C4-2B (cell line): ENCODE results near the gene ALG12.

Experiments
- ZFX ChIP-seq: fragments of 450-650 bp; IDR thresholded peaks from 2 replicates; pipeline ENCODE4 v1.6.1; 2017
- TF ChIP-seq, protein P1 (sequence below): fragments of 450-650 bp; conservative IDR thresholded peaks from 2 replicates; pipeline ENCODE4 v1.5.1; 2017; ENCODE audit warnings: mild to moderate bottlenecking

DNA sequence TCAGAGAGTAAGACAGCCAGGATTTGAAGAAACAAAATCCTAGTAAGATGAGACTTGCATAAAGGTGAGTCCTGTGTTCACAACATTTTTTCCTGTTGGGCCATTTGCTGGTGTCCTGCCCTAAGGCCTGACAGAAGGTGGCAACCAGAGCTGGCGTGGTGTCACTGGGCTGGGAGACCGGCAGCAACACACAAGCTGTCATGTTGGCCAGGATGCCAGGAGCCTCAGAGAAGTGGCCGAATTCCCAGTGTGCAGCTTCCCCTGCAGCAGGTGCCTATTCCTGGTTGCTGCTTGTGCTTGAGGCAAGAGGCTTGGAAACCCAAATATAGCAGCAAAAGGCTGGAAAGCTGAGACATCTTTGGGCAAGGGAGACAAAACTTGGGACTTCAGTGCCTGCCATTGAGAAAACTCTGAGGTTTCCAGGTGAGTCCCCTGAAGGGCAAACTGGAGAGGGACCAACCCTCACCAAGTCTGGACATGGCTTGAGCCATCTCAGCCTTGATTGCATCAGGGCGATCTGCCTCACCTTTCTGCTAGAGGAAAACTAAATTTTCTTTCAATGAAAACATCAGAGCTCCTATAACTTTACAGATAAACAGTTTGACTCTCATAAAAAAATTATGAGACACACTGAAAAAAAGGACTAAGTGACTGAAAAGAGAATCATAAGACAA lies 25.9 kb downstream of the ALG12 start:
- TF ChIP-seq, protein P1, sequence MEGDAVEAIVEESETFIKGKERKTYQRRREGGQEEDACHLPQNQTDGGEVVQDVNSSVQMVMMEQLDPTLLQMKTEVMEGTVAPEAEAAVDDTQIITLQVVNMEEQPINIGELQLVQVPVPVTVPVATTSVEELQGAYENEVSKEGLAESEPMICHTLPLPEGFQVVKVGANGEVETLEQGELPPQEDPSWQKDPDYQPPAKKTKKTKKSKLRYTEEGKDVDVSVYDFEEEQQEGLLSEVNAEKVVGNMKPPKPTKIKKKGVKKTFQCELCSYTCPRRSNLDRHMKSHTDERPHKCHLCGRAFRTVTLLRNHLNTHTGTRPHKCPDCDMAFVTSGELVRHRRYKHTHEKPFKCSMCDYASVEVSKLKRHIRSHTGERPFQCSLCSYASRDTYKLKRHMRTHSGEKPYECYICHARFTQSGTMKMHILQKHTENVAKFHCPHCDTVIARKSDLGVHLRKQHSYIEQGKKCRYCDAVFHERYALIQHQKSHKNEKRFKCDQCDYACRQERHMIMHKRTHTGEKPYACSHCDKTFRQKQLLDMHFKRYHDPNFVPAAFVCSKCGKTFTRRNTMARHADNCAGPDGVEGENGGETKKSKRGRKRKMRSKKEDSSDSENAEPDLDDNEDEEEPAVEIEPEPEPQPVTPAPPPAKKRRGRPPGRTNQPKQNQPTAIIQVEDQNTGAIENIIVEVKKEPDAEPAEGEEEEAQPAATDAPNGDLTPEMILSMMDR = no peak
- no peak for TF ChIP-seq ZFX
